ENCODE data around the gene HIF1A.

HIF1A gene

GRCh38 chr14:61769893-61770292, 74.6 kb downstream of the HIF1A start:
- Histone ChIP-seq H3K9ac (ENCODE audit: low read depth, low read length) (no peak overlapping the region), H3K4me3 (ENCODE audit: low read depth, low read length) (no peak overlapping the region), H3K36me3 (ENCODE audit: control insufficient read depth, insufficient read depth, low read length) (peaks cover 10% of the 10 kb centered on the region), H3K4me1 (ENCODE audit: control insufficient read depth, insufficient read depth, low read length) (peaks cover 10% of the 10 kb centered on the region), H3K9me3 (ENCODE audit: control insufficient read depth, insufficient read depth, low read length) (no peaks in the 10 kb centered on the region), H3K27me3 (ENCODE audit: control insufficient read depth, insufficient read depth, low read length) (no peaks in the 10 kb centered on the region)

GRCh38 chr14:61774861-61775260, 79.5 kb downstream of the HIF1A start:
- Histone ChIP-seq H3K4me1 (ENCODE audit: control insufficient read depth, insufficient read depth, low read length) (no peaks in the 10 kb centered on the region), H3K4me3 (ENCODE audit: low read depth, low read length) (no peak overlapping the region), H3K9ac (ENCODE audit: low read depth, low read length) (no peak overlapping the region), H3K27me3 (ENCODE audit: control insufficient read depth, insufficient read depth, low read length) (no peaks in the 10 kb centered on the region), H3K9me3 (ENCODE audit: control insufficient read depth, insufficient read depth, low read length) (no peaks in the 10 kb centered on the region), H3K36me3 (ENCODE audit: control insufficient read depth, insufficient read depth, low read length) (peaks cover 13% of the 10 kb centered on the region)

- no peaks in the 10 kb centered on the region for H3K27me3 ChIP-seq (ENCODE audit: control insufficient read depth, insufficient read depth, low read length)
- no peaks in the 10 kb centered on the region for H3K9me3 ChIP-seq (ENCODE audit: control insufficient read depth, insufficient read depth, low read length)
- H3K9ac ChIP-seq (ENCODE audit: low read depth, low read length): no peak overlapping the region
- H3K36me3 ChIP-seq (ENCODE audit: control insufficient read depth, insufficient read depth, low read length): peaks cover 6% of the 10 kb centered on the region
- no peak overlapping the region for H3K4me3 ChIP-seq (ENCODE audit: low read depth, low read length)
- H3K4me1 ChIP-seq (ENCODE audit: control insufficient read depth, insufficient read depth, low read length): no peaks in the 10 kb centered on the region
Observed at GRCh38 chr14:61780125-61780524, 84.8 kb downstream of the HIF1A start.

- Histone ChIP-seq H3K27me3 (ENCODE audit: control insufficient read depth, insufficient read depth, low read length) (no peaks in the 10 kb centered on the region), H3K9me3 (ENCODE audit: control insufficient read depth, insufficient read depth, low read length) (no peaks in the 10 kb centered on the region), H3K4me1 (ENCODE audit: control insufficient read depth, insufficient read depth, low read length) (no peaks in the 10 kb centered on the region), H3K9ac (ENCODE audit: low read depth, low read length) (no peak overlapping the region), H3K36me3 (ENCODE audit: control insufficient read depth, insufficient read depth, low read length) (no peaks in the 10 kb centered on the region), H3K4me3 (ENCODE audit: low read depth, low read length) (no peak overlapping the region)
Observed at GRCh38 chr14:61797309-61797708, 102.0 kb downstream of the HIF1A start.

Measured in iPS-15b (cell line).